D721Med (cell line): Measurements from ENCODE around the gene PTPN7.
A peak's percentile ranks its signal among the peaks of the same experiment; 100 is the strongest.

ENCODE experiments used
- DNase-seq: peaks from one replicate; pipeline ENCODE4 v3.0.0; 2011; ENCODE audit warnings: low spot score; ENCODE audit not compliant: insufficient read length
- FAIRE-seq: peaks from 2 replicates; lab custom pipeline; 2011; peaks lifted over from hg19 to GRCh38; lab: Jason Lieb, UNC
- TF ChIP-seq, protein P1 (sequence below): IDR thresholded peaks from 2 replicates; pipeline ENCODE4 v1.5.1; 2012; ENCODE audit warnings: mild to moderate bottlenecking, control low read depth; ENCODE audit not compliant: insufficient read depth; ENCODE audit errors: missing control alignments

Gene PTPN7

DNA sequence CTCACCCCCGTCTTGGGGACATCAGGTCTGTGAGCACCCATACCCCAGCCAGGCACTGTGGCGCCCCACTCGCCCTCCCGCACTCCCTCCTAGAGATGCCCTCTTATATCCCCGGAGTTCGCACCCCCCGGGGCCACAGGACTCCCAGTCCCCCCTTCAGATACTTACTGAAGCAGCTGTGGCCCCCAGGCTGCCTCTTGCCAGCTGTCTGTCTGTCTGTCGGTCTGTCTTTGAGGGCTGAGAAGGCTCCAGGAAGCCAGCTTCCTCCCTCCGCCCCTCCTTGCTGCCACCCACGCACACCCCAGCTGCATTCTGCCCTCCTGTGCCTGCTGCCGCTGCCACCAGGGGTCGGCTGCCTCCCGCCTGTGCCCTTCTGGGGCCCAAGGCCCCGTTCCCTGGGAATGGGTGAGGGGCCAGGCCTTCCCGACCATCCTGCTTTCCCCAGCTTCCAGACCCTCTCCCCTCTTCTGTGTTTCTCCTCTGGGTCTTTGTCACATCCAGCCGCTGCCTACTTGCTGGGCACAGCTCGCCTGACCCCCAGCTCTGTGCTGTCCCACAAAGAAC, at the start of gene PTPN7:
Gene PTPN7, minus strand, starts transcription at position 226 of the 564 bp plus-strand sequence. CDS start 1,200 bp downstream, outside the sequence.
- no peak for FAIRE-seq
- DNase-seq: no peak
- TF ChIP-seq, protein P1, sequence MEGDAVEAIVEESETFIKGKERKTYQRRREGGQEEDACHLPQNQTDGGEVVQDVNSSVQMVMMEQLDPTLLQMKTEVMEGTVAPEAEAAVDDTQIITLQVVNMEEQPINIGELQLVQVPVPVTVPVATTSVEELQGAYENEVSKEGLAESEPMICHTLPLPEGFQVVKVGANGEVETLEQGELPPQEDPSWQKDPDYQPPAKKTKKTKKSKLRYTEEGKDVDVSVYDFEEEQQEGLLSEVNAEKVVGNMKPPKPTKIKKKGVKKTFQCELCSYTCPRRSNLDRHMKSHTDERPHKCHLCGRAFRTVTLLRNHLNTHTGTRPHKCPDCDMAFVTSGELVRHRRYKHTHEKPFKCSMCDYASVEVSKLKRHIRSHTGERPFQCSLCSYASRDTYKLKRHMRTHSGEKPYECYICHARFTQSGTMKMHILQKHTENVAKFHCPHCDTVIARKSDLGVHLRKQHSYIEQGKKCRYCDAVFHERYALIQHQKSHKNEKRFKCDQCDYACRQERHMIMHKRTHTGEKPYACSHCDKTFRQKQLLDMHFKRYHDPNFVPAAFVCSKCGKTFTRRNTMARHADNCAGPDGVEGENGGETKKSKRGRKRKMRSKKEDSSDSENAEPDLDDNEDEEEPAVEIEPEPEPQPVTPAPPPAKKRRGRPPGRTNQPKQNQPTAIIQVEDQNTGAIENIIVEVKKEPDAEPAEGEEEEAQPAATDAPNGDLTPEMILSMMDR: no peak

DNA sequence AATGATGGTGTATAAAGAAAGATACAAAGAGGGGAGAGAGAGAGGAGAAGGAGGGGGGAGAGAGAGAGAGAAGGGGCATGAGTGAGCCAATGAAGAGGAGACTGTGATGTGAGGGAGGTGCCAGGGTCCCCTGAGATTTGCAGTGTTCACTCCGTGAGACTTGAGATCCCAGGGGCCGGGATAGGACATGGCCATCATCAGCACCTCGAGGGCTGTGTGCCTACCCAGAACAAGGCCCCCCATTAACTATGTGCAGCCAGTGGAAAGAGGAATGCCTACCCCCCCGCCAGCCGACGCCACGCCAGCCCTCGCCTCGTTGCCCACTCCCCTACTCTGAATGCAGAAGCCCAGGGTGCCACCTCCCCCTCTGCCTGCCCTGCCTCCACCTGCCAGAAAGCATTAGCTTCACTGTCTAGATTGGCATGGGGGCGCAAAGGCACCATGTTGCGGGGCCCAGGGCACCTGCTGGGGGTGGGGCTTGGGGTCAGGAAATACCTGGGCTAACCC, 48.0 kb upstream of the PTPN7 start:
- TF ChIP-seq, protein P1: no peak
- DNase-seq (no peak), FAIRE-seq (no peak)

- FAIRE-seq (no peak), DNase-seq (no peak)
- TF ChIP-seq, protein P1: peak; percentile 40
These were observed 46.9 kb upstream of the PTPN7 start for GRCh38 chr1:202207292-202207691.

DNA sequence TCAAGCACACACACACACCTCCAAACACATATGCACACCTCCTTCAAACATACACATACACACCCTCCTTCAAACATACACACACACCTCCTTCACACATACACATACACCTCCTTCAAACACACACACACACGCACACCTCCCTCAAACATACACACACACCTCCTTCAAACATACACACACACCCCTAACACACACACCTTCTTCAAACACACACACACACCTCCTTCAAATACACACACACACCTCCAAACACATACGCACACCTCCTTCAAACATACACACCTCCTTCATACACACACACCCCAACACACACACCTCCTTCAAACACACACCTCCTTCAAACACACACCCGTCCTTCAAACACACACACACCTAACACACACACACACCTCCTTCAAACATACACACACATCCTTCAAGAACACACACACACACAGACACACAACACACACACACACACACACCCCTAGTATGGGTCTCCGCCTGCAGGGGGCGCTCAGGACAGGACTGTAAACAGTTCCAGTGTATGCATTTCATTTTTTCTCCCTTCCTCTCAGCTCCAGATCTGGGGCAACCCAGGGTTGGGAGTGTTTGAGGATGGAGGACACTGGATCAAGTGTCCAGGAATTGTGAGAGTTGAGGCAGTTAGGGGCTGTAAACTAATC, 45.3 kb upstream of the PTPN7 start:
- TF ChIP-seq, protein P1: peak; percentile 31
- no peak for FAIRE-seq
- DNase-seq: no peak

DNA sequence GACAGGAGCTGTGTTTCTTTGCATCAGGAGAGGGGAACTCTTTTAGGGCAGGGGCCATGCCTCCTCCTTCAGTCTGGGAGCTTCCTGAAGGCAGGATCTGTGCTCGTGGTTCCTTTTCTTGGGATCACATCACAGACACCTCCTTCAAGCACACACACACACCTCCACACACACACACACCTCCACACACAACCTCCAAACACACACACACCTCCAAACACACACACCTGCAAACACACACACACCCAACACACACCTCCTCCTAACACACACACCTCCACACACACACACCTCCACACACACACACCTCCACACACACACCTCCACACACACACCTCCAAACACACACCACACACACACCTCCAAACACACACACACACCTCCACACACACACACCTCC, 43.7 kb upstream of the PTPN7 start:
- TF ChIP-seq, protein P1: no peak
- DNase-seq (no peak), FAIRE-seq (no peak)

DNA sequence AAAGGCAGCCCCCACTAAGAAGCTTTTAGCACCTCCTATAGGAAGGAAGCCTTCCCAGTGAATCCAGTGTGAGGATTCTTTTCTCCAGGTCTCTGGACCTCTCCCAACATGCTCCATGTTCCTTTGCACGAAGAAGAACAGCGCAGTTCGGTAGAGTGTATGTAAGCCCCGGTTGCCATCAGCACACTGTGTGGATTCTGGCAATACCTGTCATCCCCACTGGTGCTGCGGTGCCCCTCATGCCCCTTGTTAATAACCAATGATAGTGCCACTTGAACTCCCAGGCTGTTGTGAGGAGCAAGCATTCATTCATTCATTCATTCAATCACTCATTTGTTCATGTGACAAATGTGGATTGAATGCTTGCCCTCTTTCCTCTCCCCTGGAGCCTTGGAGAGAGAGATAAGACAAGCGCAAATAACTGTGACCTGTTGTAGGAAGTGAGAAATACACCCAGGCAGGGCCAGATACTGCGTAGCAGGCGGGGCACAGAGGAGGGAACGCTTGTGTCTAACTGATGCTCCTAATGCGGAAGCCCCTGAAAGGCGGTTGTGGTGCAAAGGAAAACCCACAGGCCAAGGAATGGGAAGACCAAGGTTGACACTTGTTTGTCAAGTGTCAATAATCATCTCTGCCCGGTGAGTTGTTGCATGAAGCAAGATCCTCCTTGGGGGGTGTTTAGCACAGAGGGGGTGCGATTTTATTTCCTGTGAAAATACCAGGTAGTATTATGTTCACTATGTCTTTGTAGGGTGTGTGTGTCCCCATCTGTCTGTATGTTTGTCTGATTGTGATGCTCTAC, 43.0 kb upstream of the PTPN7 start:
- TF ChIP-seq, protein P1: peak; percentile 2
- DNase-seq (no peak), FAIRE-seq (no peak)
